Measurements from ENCODE around the gene CEBPZ.

CEBPZ gene

GRCh38 chr2:37167636-37168180 is 63.7 kb downstream of the CEBPZ start:
- TF ChIP-seq CTCF (IDR thresholded peaks at IDR 0.05; ENCODE audit: low read depth, low read length), result no peak
- DNase-seq (ENCODE audit: low read depth in 2 of 2), result peak; percentile 8 to 50
- H3K4me3 ChIP-seq (replicated peaks in 1 of 2; ENCODE audit: low read depth in 2 of 2, low read length in 2 of 2), result no peak overlapping the region

GRCh38 chr2:37164757-37165156 is 66.6 kb downstream of the CEBPZ start:
- TF ChIP-seq CTCF (IDR thresholded peaks at IDR 0.05; ENCODE audit: low read depth, low read length), result no peak
- no peak for DNase-seq (ENCODE audit: low read depth in 2 of 2)
- H3K4me3 ChIP-seq (replicated peaks in 1 of 2; ENCODE audit: low read depth in 2 of 2, low read length in 2 of 2), result no peak overlapping the region

- peak; percentile 84 to 90 for DNase-seq (ENCODE audit: low read depth in 2 of 2)
- TF ChIP-seq CTCF (IDR thresholded peaks at IDR 0.05; ENCODE audit: low read depth, low read length), result no peak
- peak within 1 kb of the TSS; percentile 82 to 92 for H3K4me3 ChIP-seq (replicated peaks in 1 of 2; ENCODE audit: low read depth in 2 of 2, low read length in 2 of 2)
These were observed 74.3 kb downstream of the CEBPZ start, which contains the start of gene EIF2AK2 for GRCh38 chr2:37156857-37157714. Gene EIF2AK2 (minus strand): TSS chr2:37156980. CDS start chr2:37147806, 9,174 bp downstream.

GRCh38 chr2:37156071-37156856 is 75.1 kb downstream of the CEBPZ start:
- H3K4me3 ChIP-seq (replicated peaks in 1 of 2; ENCODE audit: low read depth in 2 of 2, low read length in 2 of 2), result peak overlapping the region; percentile 82 to 92
- DNase-seq (ENCODE audit: low read depth in 2 of 2), result peak; percentile 59 to 66
- no peak for TF ChIP-seq CTCF (IDR thresholded peaks at IDR 0.05; ENCODE audit: low read depth, low read length)

- DNase-seq (ENCODE audit: low read depth in 2 of 2), result no peak
- TF ChIP-seq CTCF (IDR thresholded peaks at IDR 0.05; ENCODE audit: low read depth, low read length), result no peak
- H3K4me3 ChIP-seq (replicated peaks in 1 of 2; ENCODE audit: low read depth in 2 of 2, low read length in 2 of 2), result no peak overlapping the region
These were observed 76.6 kb downstream of the CEBPZ start for GRCh38 chr2:37154785-37155184.

- TF ChIP-seq CTCF (IDR thresholded peaks at IDR 0.05; ENCODE audit: low read depth, low read length), result no peak
- H3K4me3 ChIP-seq (replicated peaks in 1 of 2; ENCODE audit: low read depth in 2 of 2, low read length in 2 of 2), result no peak overlapping the region
- DNase-seq (ENCODE audit: low read depth in 2 of 2), result no peak
These were observed 78.2 kb downstream of the CEBPZ start for GRCh38 chr2:37153224-37153623.

Measured in cardiac fibroblast (primary cell).